Fibroblast of pulmonary artery (primary cell): ENCODE data around the gene TBKBP1.
"Not testable (repeated sequence)": the region's sequence is repeated elsewhere in the genome, so short reads cannot be mapped to it uniquely, and the experiment has no call there.

Experiments used
- DNase-seq: peaks from one replicate; pipeline ENCODE4 v3.0.0-alpha.2; 2010; ENCODE audit warnings: low read depth
- H3K4me3 ChIP-seq: replicated peaks from 2 replicates; pipeline ENCODE4 v1.5.1; 2011; ENCODE audit warnings: low read depth, mild to moderate bottlenecking, control low read depth, low read length, moderate library complexity
- TF ChIP-seq, protein P1 (sequence below): IDR thresholded peaks from 2 replicates; pipeline ENCODE4 v1.5.1; 2011; ENCODE audit warnings: mild to moderate bottlenecking, control low read depth, low read length, inconsistent platforms; ENCODE audit errors: missing control alignments

TBKBP1 gene

DNA sequence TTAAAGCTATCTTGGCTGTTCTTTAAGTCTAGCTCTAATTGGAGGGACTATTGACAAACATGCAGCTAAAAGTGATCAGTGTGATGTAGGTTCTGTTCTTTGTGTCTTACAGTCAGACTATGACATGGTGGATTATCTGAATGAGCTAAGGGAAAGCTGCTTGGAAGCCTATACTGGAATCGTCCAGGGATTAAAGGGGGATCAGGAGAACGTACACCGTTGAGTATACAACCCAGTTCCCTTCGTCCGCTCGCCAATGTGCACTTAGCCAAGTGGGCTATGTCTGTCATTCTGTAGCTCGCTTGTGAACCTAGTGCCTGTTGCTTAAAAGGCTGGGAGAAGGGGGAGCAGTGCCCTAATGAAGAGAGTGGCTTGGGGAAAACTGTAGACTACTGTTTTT is 15.8 kb upstream of the TBKBP1 start:
- no peak overlapping the region for H3K4me3 ChIP-seq
- no peak for DNase-seq
- TF ChIP-seq, protein P1, sequence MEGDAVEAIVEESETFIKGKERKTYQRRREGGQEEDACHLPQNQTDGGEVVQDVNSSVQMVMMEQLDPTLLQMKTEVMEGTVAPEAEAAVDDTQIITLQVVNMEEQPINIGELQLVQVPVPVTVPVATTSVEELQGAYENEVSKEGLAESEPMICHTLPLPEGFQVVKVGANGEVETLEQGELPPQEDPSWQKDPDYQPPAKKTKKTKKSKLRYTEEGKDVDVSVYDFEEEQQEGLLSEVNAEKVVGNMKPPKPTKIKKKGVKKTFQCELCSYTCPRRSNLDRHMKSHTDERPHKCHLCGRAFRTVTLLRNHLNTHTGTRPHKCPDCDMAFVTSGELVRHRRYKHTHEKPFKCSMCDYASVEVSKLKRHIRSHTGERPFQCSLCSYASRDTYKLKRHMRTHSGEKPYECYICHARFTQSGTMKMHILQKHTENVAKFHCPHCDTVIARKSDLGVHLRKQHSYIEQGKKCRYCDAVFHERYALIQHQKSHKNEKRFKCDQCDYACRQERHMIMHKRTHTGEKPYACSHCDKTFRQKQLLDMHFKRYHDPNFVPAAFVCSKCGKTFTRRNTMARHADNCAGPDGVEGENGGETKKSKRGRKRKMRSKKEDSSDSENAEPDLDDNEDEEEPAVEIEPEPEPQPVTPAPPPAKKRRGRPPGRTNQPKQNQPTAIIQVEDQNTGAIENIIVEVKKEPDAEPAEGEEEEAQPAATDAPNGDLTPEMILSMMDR: no peak

DNA sequence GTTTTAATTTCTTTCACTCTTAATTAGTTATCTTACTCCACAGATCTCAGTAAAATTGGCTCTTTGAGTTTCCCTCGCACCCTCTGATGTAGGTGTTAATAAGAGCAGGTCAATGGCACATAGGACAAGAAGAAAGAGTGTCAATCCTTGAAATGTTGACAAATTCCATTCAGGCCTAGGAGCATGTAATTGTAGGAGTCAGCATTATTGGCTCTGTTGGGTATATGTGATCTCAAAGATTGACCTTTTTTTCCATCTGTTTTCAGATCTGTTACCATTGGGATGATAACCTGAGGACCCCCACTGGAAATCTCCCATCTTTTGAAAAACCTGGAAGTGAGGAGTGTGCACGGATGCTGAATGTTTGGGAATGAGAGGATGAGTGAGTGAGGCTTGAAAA is 11.8 kb upstream of the TBKBP1 start:
- TF ChIP-seq, protein P1: no peak
- H3K4me3 ChIP-seq: no peak overlapping the region
- no peak for DNase-seq

DNA sequence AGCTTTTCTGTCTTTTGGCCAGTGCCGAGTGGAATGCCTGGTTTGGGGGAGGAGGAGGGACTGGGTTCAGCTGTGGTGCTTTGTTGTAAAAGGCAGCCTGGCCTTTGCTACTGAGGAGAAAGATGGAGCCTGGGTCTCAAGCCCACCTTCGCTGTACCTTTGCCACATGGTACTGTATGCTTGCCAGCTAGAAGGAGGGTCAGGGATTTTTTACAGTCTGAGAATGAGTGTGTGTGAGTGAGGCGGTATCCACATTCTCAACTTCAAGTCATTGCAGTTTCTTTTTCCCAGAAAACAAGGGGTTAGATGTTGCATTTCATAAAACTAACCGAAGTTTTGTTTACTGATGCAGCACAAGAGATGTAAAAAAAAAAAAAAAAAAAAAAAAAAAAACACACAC is 11.2 kb upstream of the TBKBP1 start:
- not testable (repeated sequence) for H3K4me3 ChIP-seq, DNase-seq

GRCh38 chr17:47684025-47684424 is 9.9 kb upstream of the TBKBP1 start:
- H3K4me3 ChIP-seq: no peak overlapping the region
- DNase-seq: no peak
- TF ChIP-seq, protein P1: no peak

- TF ChIP-seq, protein P1: no peak
- DNase-seq: no peak
Observed at GRCh38 chr17:47684535-47685193, 9.3 kb upstream of the TBKBP1 start.

DNA sequence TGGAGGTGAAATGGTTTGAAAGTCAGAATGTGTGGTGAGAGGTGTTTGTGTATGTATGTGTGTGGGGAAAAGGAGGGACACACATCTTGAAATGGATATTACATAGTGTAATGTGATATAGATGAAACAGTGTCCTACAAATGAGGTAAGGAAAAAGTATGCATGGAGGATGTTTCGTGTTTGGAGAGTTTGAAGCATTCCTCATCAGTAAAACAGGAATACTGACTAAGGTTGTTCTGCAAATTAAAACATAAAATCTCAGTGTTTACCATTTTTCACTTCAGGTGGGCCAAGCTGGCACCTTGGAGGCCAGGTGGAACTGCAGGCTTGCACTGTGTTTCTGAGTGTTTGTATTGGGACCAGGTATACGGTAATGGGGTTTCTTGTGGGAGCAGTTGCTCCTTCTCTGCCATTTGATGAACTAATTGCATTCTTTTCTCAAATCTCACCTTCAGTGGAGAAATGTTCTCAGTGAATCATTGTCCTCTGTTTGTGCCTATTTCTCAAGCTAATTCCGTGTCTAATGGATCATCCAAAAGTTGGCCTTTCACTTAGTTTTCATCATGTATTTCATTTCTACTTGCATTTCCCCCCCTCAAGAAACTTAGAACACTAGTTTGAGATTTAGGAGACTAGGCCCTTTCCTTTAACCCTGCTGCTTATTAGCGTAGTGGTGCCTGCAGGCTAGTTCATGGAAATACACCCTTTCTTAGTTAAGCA is 8.2 kb upstream of the TBKBP1 start:
- no peak overlapping the region for H3K4me3 ChIP-seq
- no peak for DNase-seq
- TF ChIP-seq, protein P1: no peak

More at GRCh38 chr17:47684535-47685193, 9.3 kb upstream of the TBKBP1 start:
- no peak overlapping the region for H3K4me3 ChIP-seq

DNA sequence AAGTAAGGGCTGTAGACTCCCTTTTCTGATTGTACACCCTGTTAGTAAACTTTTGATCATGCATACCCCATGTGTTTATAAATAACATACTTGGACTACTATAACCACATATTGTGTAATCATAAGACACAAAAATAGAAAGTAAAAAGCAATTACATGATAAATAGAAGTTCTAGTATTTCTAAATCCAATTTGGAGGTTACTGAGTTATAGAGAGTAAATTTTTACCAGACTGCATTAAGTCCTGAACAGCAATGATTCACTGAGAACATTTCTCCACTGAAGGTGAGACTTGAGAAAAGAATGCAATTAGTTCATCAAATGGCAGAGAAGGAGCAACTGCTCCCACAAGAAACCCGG is 7.7 kb upstream of the TBKBP1 start:
- TF ChIP-seq, protein P1: no peak
- DNase-seq: no peak
- H3K4me3 ChIP-seq: no peak overlapping the region
